HCT116 (cell line): ENCODE data around the gene FKBP15. TPM values are rescaled to one million over a fixed set of nuclear protein-coding genes. Genes with fewer than 3 reads are reported as not detected.

Experiments used
- ATAC-seq: fragments of 200-7000 bp; cut with Tn5 transposase; 2 replicates; pipeline ENCODE4 v1.9.1; 2020; ENCODE audit warnings: mild to moderate bottlenecking, moderate library complexity
- BruUV-seq: library from RNA; stranded (reverse); fragments of 400-500 nt; replicated peaks from 2 replicates; lab custom pipeline; 2021; lab: Mats Ljungman, UMichigan
- CTCF ChIA-PET: fragments of 300-600 bp; sonication (Branson Sonifier 250); formaldehyde crosslinking; loops from one replicate; lab custom pipeline; 2021; ENCODE audit warnings: antibody characterized with exemption; lab: Charles Lee
- POLR2A ChIA-PET: fragments of 300-600, 350-600 bp; sonication (Branson Sonifier 250); formaldehyde crosslinking; loops from one replicate; lab custom pipeline; 2021; ENCODE audit warnings: antibody characterized with exemption; lab: Charles Lee
- RAD21 ChIA-PET, 2 experiments: fragments of 300-600 bp; sonication (Branson Sonifier 250); formaldehyde crosslinking; loops; one replicate each; lab custom pipeline; 2023; ENCODE audit warnings: low total read pairs in 2 of 2; ENCODE audit not compliant: uncharacterized antibody in 2 of 2, unreplicated experiment in 2 of 2, low non-redundant PET in 1 of 2; lab: Charles Lee
- DNase-seq: peaks from one replicate; pipeline ENCODE4 v3.0.0-alpha.2; 2010; ENCODE audit warnings: low read depth, low spot score
- H2AFZ ChIP-seq: fragments of 200-600 bp; shearing (Covaris generic), sonication (generic); 2 replicates; pipeline ENCODE4 v1.6.1; 2017; ENCODE audit warnings: low read depth, mixed run types, mixed read lengths, antibody characterized with exemption, low read length; ENCODE audit not compliant: poor library complexity, severe bottlenecking
- H3K27ac ChIP-seq: 2 replicates; pipeline ENCODE4 v1.5.1; 2012; ENCODE audit warnings: low read depth, low read length
- H3K27me3 ChIP-seq: fragments of 200-600 bp; sonication (generic); 2 replicates; pipeline ENCODE4 v1.6.1; 2016; ENCODE audit warnings: mixed run types, low read length, mixed read lengths; ENCODE audit not compliant: insufficient read depth
- H3K36me3 ChIP-seq, 2 experiments: fragments of 200-500 bp in 1 of 2; fragments of 200-600 bp in 1 of 2; sonication (Bioruptor generic) in 1 of 2; sonication (generic) in 1 of 2; 2 replicates each; pipeline versions ENCODE4 v1.5.1 to v1.6.1; 2014 to 2016; ENCODE audit warnings: low read length in 2 of 2, inconsistent platforms in 1 of 2, mixed read lengths in 1 of 2, mixed run types in 1 of 2; ENCODE audit not compliant: insufficient read depth in 2 of 2, control insufficient read depth in 1 of 2
- H3K4me1 ChIP-seq, 2 experiments: fragments of 200-600 bp in 1 of 2; sonication (generic) in 1 of 2; 2 replicates each; pipeline versions ENCODE4 v1.5.1 to v1.6.1; 2012 to 2017; ENCODE audit warnings: low read length in 2 of 2, inconsistent platforms in 1 of 2, mild to moderate bottlenecking in 1 of 2, mixed read lengths in 1 of 2, mixed run types in 1 of 2, moderate library complexity in 1 of 2; ENCODE audit not compliant: insufficient read depth in 2 of 2, control insufficient read depth in 1 of 2
- H3K4me2 ChIP-seq: fragments of 200-600 bp; sonication (generic); 2 replicates; pipeline ENCODE4 v1.6.1; 2017; ENCODE audit warnings: mixed run types, low read length, mixed read lengths
- H3K4me3 ChIP-seq, 2 experiments: fragments of 200-600 bp in 1 of 2; sonication (generic) in 1 of 2; replicated peaks in 1 of 2; 2 replicates each; pipeline ENCODE4 v1.5.1; 2011 to 2016; ENCODE audit warnings: low read length in 2 of 2, control low read depth in 1 of 2, low read depth in 1 of 2, mild to moderate bottlenecking in 1 of 2, mixed read lengths in 1 of 2, mixed run types in 1 of 2
- H3K79me2 ChIP-seq: fragments of 200-600 bp; sonication (generic); 2 replicates; pipeline ENCODE4 v1.6.1; 2017; ENCODE audit warnings: mild to moderate bottlenecking, mixed run types, low read length, moderate library complexity, mixed read lengths; ENCODE audit not compliant: insufficient read depth
- H3K9ac ChIP-seq: fragments of 200-600 bp; sonication (generic); 2 replicates; pipeline ENCODE4 v1.6.1; 2016; ENCODE audit warnings: low read length, mixed read lengths
- H3K9me2 ChIP-seq: fragments of 200-600 bp; sonication (generic), shearing (Covaris generic); 2 replicates; pipeline ENCODE4 v1.6.1; 2017; ENCODE audit warnings: mixed run types, mild to moderate bottlenecking, moderate library complexity; ENCODE audit not compliant: insufficient read depth
- H3K9me3 ChIP-seq, 2 experiments: fragments of 200-500 bp in 1 of 2; fragments of 200-600 bp in 1 of 2; sonication (Bioruptor generic) in 1 of 2; sonication (generic) in 1 of 2; 2 replicates each; pipeline ENCODE4 v1.6.1; 2014 to 2017; ENCODE audit warnings: low read length in 2 of 2, mixed read lengths in 2 of 2, inconsistent platforms in 1 of 2, low read depth in 1 of 2, mild to moderate bottlenecking in 1 of 2, mixed run types in 1 of 2, moderate library complexity in 1 of 2; ENCODE audit not compliant: control insufficient read depth in 1 of 2, insufficient read depth in 1 of 2
- H4K20me1 ChIP-seq: fragments of 200-600 bp; sonication (generic), shearing (Covaris generic); 2 replicates; pipeline ENCODE4 v1.6.1; 2017; ENCODE audit warnings: mixed run types, mild to moderate bottlenecking, moderate library complexity; ENCODE audit not compliant: insufficient read depth
- ATF3 ChIP-seq: IDR thresholded peaks from 2 replicates; pipeline ENCODE4 v1.6.1; 2012
- CEBPB ChIP-seq: IDR thresholded peaks from 2 replicates; pipeline ENCODE4 v1.6.1; 2012; ENCODE audit warnings: low read depth
- CTCF ChIP-seq, 3 experiments: fragments of 200-600 bp in 1 of 3; sonication (generic) in 1 of 3; IDR thresholded peaks in 2 of 3; conservative IDR thresholded peaks in 1 of 3; 2 replicates each; pipeline ENCODE4 v1.5.1; 2012 to 2017; ENCODE audit warnings: low read depth in 2 of 3, low read length in 2 of 3, antibody characterized with exemption in 1 of 3, borderline replicate concordance in 1 of 3, control low read depth in 1 of 3, mild to moderate bottlenecking in 1 of 3, mixed read lengths in 1 of 3, mixed run types in 1 of 3, moderate library complexity in 1 of 3; ENCODE audit not compliant: insufficient read depth in 1 of 3
- EGR1 ChIP-seq: IDR thresholded peaks from 2 replicates; pipeline ENCODE4 v1.6.1; 2012; ENCODE audit warnings: low read depth
- ELF1 ChIP-seq: IDR thresholded peaks from 2 replicates; pipeline ENCODE4 v1.6.1; 2012; ENCODE audit warnings: low read depth, borderline replicate concordance
- EZH2 ChIP-seq: fragments of 200-600 bp; sonication (generic); IDR thresholded peaks from 2 replicates; pipeline ENCODE4 v1.6.1; 2017; ENCODE audit warnings: antibody characterized with exemption, mixed run types
- EZH2phosphoT487 ChIP-seq: fragments of 200-600 bp; IDR thresholded peaks from 2 replicates; pipeline ENCODE4 v1.6.1; 2018; ENCODE audit warnings: antibody characterized with exemption, borderline replicate concordance
- JUND ChIP-seq: IDR thresholded peaks from 2 replicates; pipeline ENCODE4 v1.6.1; 2012
- POLR2A ChIP-seq: IDR thresholded peaks from 2 replicates; pipeline ENCODE4 v1.7.0; 2011; ENCODE audit warnings: borderline replicate concordance; ENCODE audit not compliant: insufficient read depth, insufficient read length; ENCODE audit errors: extremely low read depth
- POLR2AphosphoS5 ChIP-seq: IDR thresholded peaks from 2 replicates; pipeline ENCODE4 v1.6.1; 2011; ENCODE audit warnings: mild to moderate bottlenecking, low read depth, low read length, moderate library complexity
- RAD21 ChIP-seq: IDR thresholded peaks from 2 replicates; pipeline ENCODE4 v1.6.1; 2012; ENCODE audit warnings: low read depth, mild to moderate bottlenecking
- REST ChIP-seq: IDR thresholded peaks from 2 replicates; pipeline ENCODE4 v1.6.1; 2012; ENCODE audit warnings: low read depth
- SIN3A ChIP-seq: IDR thresholded peaks from 2 replicates; pipeline ENCODE4 v1.6.1; 2012; ENCODE audit warnings: low read depth
- SP1 ChIP-seq: IDR thresholded peaks from 2 replicates; pipeline ENCODE4 v1.6.1; 2012; ENCODE audit warnings: low read depth
- SRF ChIP-seq: IDR thresholded peaks from 2 replicates; pipeline ENCODE4 v1.6.1; 2012; ENCODE audit warnings: low read depth
- TCF7L2 ChIP-seq: IDR thresholded peaks from 2 replicates; pipeline ENCODE4 v1.7.0; 2011; ENCODE audit warnings: borderline replicate concordance, inconsistent platforms; ENCODE audit not compliant: insufficient read depth, insufficient read length; ENCODE audit errors: extremely low read depth
- ZBTB33 ChIP-seq: IDR thresholded peaks from 2 replicates; pipeline ENCODE4 v1.6.1; 2011; ENCODE audit warnings: mild to moderate bottlenecking, low read length, moderate library complexity; ENCODE audit not compliant: insufficient replicate concordance; ENCODE audit errors: extremely low read depth
- ZFX ChIP-seq: fragments of 450-650 bp; IDR thresholded peaks from 2 replicates; pipeline ENCODE4 v1.6.1; 2017
- ZNF274 ChIP-seq: fragments of 200-500 bp; sonication (Bioruptor generic); IDR thresholded peaks from 2 replicates; pipeline ENCODE4 v1.6.1; 2014; ENCODE audit warnings: mild to moderate bottlenecking, low read depth, low read length, inconsistent platforms
- intact Hi-C: fragments of 100-400 bp; cut with micrococcal nuclease; formaldehyde crosslinking; loops from 2 replicates; pipeline ENCODE4 v1.10.0; 2022
- total RNA-seq: library from RNA; stranded (reverse); gene quantifications from one replicate; pipeline ENCODE4 v1.2.1, GENCODE V29; 2021; ENCODE audit not compliant: unreplicated experiment

FKBP15 gene
- total RNA-seq, 1 experiment from 2014 or later, result 13.8 TPM

- no peak overlapping the region for H3K27ac ChIP-seq
- no peak overlapping the region for H3K4me3 ChIP-seq
- H3K79me2 ChIP-seq, result peaks cover 27% of the 10 kb centered on the region; the same call in 1 of the 2 replicates
- no peaks in the 10 kb centered on the region for H3K9me3 ChIP-seq
- ChIA-PET CTCF (no interaction called here), POLR2A (no interaction called here), RAD21 (no interaction called here)
- H3K36me3 ChIP-seq, result no peaks in the 10 kb centered on the region
- H3K9ac ChIP-seq, result no peak overlapping the region
- no peaks in the 10 kb centered on the region for H3K27me3 ChIP-seq
- DNase-seq (no peak), ATAC-seq (no peak)
- no peaks in the 10 kb centered on the region for H4K20me1 ChIP-seq
- H3K4me1 ChIP-seq, result no peaks in the 10 kb centered on the region
- intact Hi-C loops, result no loop called here
- TF ChIP-seq SP1 (no peak), SIN3A (no peak), ZFX (no peak), JUND (no peak), ELF1 (no peak), CTCF (IDR thresholded peaks at IDR 0.05 in 2 of 3, conservative IDR thresholded peaks at IDR 0.05 in 1 of 3; ENCODE audit: borderline replicate concordance in 1 of 3, insufficient read depth in 1 of 3, low read depth in 2 of 3, low read length in 2 of 3) (no peak), POLR2A (no peak), CEBPB (no peak), EZH2phosphoT487 (no peak), REST (no peak), ZBTB33 (no peak), POLR2AphosphoS5 (no peak), TCF7L2 (no peak), RAD21 (no peak), ATF3 (no peak), EGR1 (no peak), ZNF274 (no peak), SRF (no peak), EZH2 (no peak)
- TF ChIP-seq, all 23 proteins: peak for 0
- no peak overlapping the region for H3K4me2 ChIP-seq
- H3K9me2 ChIP-seq, result no peaks in the 10 kb centered on the region
- no peak overlapping the region for H2AFZ ChIP-seq
- BruUV-seq, result no TSS peak
These were observed 7.1 kb upstream of the FKBP15 start for GRCh38 chr9:113228130-113228665.
